Progenitor cell of endocrine pancreas (in vitro differentiated cells): ENCODE data around the gene TYMP. TPM values are rescaled to one million over a fixed set of nuclear protein-coding genes. Genes with fewer than 3 reads are reported as not detected.

Experiments
- DNase-seq: peaks from one replicate; pipeline ENCODE4 v3.0.0; 2021; ENCODE audit warnings: low spot score; ENCODE audit not compliant: unreplicated experiment
- H3K27ac Mint-ChIP-seq: 2 replicates; pipeline ENCODE4 v1.8.0; 2021; ENCODE audit warnings: mild to moderate bottlenecking, moderate library complexity, mixed read lengths
- H3K27me3 Mint-ChIP-seq: 2 replicates; pipeline ENCODE4 v1.8.0; 2021; ENCODE audit warnings: mixed read lengths
- H3K36me3 Mint-ChIP-seq: 2 replicates; pipeline ENCODE4 v1.8.0; 2022; ENCODE audit warnings: mixed read lengths; ENCODE audit not compliant: insufficient read depth
- H3K4me1 Mint-ChIP-seq: 2 replicates; pipeline ENCODE4 v1.8.0; 2021; ENCODE audit warnings: low read depth, mixed read lengths
- H3K4me3 Mint-ChIP-seq: 2 replicates; pipeline ENCODE4 v1.8.0; 2021; ENCODE audit warnings: low read depth, mild to moderate bottlenecking, moderate library complexity, mixed read lengths
- H3K9me3 Mint-ChIP-seq: 2 replicates; pipeline ENCODE4 v1.8.0; 2021; ENCODE audit warnings: low read depth, mixed read lengths
- total RNA-seq: library from RNA; stranded (reverse); gene quantifications from 2 replicates; pipeline ENCODE4 v1.2.1, GENCODE V29; 2021
- TF ChIP-seq, protein P1 (sequence below): fragments of 200-600 bp; sonication (generic); IDR thresholded peaks from one replicate; pipeline ENCODE4 v1.5.0; 2021; ENCODE audit warnings: antibody characterized with exemption, mild to moderate bottlenecking; ENCODE audit not compliant: unreplicated experiment

Gene TYMP
- total RNA-seq, 1 donor from 2014 or later, result 1.6 TPM

DNA sequence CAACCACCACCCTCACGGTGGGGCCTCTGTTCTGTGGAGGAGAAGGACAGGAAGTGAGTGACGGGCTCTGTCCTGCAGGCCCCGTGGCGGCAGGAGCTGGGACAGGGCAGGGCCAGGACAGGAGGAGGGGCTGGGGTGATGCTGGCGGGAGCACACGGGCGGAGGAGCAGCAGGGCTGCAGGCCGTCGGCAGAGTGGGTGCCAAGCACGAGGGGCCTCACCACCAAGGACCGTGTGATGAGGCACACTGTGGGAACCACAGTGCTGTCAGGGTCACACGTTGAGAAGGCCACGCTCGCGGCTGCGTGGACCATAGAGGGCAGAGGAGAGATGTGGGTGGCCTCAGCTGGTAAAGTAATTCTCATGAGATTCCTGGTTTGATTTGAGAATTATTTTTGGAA lies 12.9 kb downstream of the TYMP start:
- Mint-ChIP-seq H3K9me3 (no peaks in the 10 kb centered on the region), H3K4me3 (no peak overlapping the region), H3K27ac (no peak overlapping the region), H3K36me3 (peaks cover 2% of the 10 kb centered on the region), H3K4me1 (no peaks in the 10 kb centered on the region), H3K27me3 (no peaks in the 10 kb centered on the region)
- no peak for DNase-seq
- TF ChIP-seq, protein P1, sequence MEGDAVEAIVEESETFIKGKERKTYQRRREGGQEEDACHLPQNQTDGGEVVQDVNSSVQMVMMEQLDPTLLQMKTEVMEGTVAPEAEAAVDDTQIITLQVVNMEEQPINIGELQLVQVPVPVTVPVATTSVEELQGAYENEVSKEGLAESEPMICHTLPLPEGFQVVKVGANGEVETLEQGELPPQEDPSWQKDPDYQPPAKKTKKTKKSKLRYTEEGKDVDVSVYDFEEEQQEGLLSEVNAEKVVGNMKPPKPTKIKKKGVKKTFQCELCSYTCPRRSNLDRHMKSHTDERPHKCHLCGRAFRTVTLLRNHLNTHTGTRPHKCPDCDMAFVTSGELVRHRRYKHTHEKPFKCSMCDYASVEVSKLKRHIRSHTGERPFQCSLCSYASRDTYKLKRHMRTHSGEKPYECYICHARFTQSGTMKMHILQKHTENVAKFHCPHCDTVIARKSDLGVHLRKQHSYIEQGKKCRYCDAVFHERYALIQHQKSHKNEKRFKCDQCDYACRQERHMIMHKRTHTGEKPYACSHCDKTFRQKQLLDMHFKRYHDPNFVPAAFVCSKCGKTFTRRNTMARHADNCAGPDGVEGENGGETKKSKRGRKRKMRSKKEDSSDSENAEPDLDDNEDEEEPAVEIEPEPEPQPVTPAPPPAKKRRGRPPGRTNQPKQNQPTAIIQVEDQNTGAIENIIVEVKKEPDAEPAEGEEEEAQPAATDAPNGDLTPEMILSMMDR, result no peak

DNA sequence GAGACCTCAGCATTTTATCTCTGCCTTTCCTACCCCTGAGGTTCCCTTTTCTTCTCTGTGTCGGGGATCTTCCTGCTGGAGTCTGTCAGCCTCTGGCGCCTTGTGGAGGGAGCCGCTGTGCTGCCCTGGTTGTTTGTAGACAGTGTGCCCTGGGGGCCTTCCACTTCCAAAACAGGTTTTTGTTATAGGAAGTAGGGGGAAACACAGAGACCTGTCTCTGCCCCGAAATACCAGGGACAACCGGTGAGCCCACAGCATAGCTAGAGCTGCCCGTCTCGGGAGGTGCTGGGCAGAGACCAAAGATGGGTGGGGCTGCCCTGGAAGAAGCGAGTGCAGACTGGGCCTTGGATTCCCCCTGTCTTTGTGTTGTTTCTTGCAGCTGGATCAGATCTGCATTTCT lies 13.7 kb downstream of the TYMP start:
- no peaks in the 10 kb centered on the region for H3K4me1 Mint-ChIP-seq
- H3K9me3 Mint-ChIP-seq, result no peaks in the 10 kb centered on the region
- TF ChIP-seq, protein P1, result no peak
- H3K27me3 Mint-ChIP-seq, result no peaks in the 10 kb centered on the region
- H3K4me3 Mint-ChIP-seq, result no peak overlapping the region
- no peak overlapping the region for H3K27ac Mint-ChIP-seq
- no peak for DNase-seq
- peaks cover 2% of the 10 kb centered on the region for H3K36me3 Mint-ChIP-seq

DNA sequence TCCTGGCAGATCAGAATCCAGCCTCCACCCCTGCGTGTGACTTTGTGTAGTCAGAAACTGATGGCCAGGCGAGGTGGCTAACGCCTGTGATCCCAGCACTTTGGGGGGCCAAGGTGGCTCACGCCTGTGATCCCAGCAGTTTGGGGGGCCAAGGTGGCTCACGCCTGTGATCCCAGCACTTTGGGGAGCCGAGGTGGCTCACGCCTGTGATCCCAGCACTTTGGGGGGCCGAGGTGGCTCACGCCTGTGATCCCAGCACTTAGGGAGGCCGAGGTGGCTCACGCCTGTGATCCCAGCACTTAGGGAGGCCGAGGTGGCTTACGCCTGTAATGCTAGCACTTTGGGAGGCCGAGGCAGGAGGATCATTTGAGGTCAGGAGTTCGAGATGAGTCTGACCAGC lies 16.6 kb downstream of the TYMP start:
- no peaks in the 10 kb centered on the region for H3K9me3 Mint-ChIP-seq
- H3K4me3 Mint-ChIP-seq, result no peak overlapping the region
- peaks cover 2% of the 10 kb centered on the region for H3K36me3 Mint-ChIP-seq
- TF ChIP-seq, protein P1, result no peak
- no peaks in the 10 kb centered on the region for H3K27me3 Mint-ChIP-seq
- H3K27ac Mint-ChIP-seq, result no peak overlapping the region
- DNase-seq, result no peak
- peaks cover 10% of the 10 kb centered on the region for H3K4me1 Mint-ChIP-seq

DNA sequence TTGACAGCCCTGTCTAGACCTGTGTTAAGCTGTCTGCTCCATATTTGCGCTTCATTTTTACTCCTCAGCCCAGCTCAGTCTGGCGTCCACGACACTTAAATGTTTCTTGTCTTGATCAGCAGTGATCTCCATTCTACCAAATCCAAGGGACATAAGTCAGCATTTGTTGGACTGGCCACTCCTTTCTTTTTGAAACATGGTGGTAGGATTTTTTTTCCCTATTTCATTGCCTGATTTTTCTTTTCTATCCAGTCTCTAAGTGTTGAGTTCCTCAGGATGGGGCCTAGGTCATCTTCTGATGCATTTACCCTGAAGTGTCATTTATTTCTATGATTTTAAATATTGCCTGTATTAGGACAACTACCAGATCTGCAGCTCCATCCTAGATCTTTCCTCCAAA lies 20.9 kb downstream of the TYMP start:
- peaks cover 15% of the 10 kb centered on the region for H3K4me1 Mint-ChIP-seq
- no peak for DNase-seq
- TF ChIP-seq, protein P1, result no peak
- peak overlapping the region; percentile 93 for H3K27ac Mint-ChIP-seq
- peak overlapping the region; percentile 95 for H3K4me3 Mint-ChIP-seq
- H3K9me3 Mint-ChIP-seq, result no peaks in the 10 kb centered on the region
- no peaks in the 10 kb centered on the region for H3K27me3 Mint-ChIP-seq
- no peaks in the 10 kb centered on the region for H3K36me3 Mint-ChIP-seq

DNA sequence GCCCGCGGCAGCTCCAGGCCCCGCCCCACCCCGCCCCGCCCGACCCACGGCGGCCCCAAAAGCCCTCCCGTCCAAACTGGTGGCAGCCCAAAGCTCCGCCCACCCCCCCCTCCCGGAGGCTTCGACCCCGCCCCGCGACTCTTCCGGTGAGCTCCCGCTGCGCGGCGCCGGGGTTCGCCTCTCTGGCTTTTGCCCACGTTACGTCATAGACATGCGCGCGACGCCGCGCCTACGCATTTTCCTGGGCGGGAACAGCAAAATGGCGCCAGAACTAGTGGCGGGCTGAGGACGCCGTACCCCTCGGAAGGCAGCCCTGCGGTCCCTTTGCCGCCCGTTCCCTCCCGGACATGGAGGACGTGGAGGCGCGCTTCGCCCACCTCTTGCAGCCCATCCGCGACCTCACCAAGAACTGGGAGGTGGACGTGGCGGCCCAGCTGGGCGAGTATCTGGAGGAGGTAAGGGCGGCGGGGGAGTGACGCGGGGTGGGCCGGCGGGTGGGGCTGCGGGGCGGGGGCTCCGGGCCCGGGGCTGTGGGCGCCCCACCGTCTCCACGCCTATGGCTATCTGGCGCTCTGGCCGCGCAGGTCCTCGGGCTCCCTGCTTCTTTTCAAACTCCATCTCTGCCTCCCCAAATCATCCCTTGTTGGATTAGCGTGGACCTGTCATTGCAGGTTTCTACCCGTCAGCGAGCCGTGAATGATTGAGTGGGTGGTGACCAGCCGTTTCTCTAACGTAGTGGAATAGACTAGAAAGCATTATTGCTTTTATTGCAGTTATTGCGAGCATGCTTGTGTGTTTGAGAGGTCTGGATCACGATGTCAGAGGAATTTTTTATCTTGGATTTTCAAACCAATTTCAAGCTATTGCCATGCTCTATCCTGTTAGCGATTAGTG lies 21.6 kb downstream of the TYMP start, which contains the start of gene NCAPH2:
Gene NCAPH2, plus strand, starts transcription at position 234 of the 894 bp plus-strand sequence. Its CDS starts 114 bp downstream, at position 348.
- H3K27ac Mint-ChIP-seq, result peak within 1 kb of the TSS; percentile 98
- H3K36me3 Mint-ChIP-seq, result no peaks in the 10 kb centered on the region
- TF ChIP-seq, protein P1, result no peak
- peaks cover 15% of the 10 kb centered on the region for H3K4me1 Mint-ChIP-seq
- no peaks in the 10 kb centered on the region for H3K27me3 Mint-ChIP-seq
- no peak for DNase-seq
- no peaks in the 10 kb centered on the region for H3K9me3 Mint-ChIP-seq
- H3K4me3 Mint-ChIP-seq, result peak within 1 kb of the TSS; percentile 95
